NCI-H748 (cell line): ENCODE measurements around the gene PHKG2.
A peak's percentile ranks its signal among the peaks of the same experiment; 100 is the strongest.
"Not testable (repeated sequence)": the region's sequence is repeated elsewhere in the genome, so short reads cannot be mapped to it uniquely, and the experiment has no call there.

Experiments
- DNase-seq: peaks from one replicate; lab custom pipeline; 2025; ENCODE audit not compliant: unreplicated experiment; lab: John Stamatoyannopoulos, UW

Gene PHKG2, protein sequence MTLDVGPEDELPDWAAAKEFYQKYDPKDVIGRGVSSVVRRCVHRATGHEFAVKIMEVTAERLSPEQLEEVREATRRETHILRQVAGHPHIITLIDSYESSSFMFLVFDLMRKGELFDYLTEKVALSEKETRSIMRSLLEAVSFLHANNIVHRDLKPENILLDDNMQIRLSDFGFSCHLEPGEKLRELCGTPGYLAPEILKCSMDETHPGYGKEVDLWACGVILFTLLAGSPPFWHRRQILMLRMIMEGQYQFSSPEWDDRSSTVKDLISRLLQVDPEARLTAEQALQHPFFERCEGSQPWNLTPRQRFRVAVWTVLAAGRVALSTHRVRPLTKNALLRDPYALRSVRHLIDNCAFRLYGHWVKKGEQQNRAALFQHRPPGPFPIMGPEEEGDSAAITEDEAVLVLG

GRCh38 chr16:30747799-30748633 lies at the start of gene PHKG2:
PHKG2 (plus strand) TSS chr16:30748425; CDS start chr16:30748821, 396 bp downstream.
- peak; percentile 98 for DNase-seq

- DNase-seq = peak; percentile 80
Observed at GRCh38 chr16:30698816-30699614, 49.2 kb upstream of the PHKG2 start, which contains the start of gene SRCAP. SRCAP (plus strand) TSS chr16:30699171; CDS start chr16:30700825, 1,654 bp downstream.

- no peak for DNase-seq
Observed at GRCh38 chr16:30699615-30700099, 48.6 kb upstream of the PHKG2 start.

DNA sequence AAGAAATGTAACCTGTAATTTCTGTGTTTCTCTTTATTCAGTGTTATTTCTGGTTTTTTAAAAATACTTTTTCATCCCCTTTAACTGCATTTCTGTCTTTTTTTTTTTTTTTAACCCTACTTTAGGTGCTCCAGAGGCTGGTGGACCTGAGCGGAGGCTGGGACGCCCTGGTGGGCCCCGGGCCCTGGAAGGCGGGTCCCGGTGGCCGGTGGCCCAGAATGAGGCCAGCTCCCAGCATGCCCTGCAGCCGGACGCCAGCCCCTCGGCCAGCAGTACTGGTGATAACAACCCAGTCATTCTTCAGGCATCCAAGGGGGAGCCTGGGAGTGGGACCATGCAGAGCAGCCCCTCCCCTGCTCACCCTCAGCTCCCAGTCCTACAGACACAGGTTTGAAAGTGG lies 47.7 kb upstream of the PHKG2 start:
- DNase-seq = no peak

GRCh38 chr16:30700971-30701370 lies 47.3 kb upstream of the PHKG2 start:
- no peak for DNase-seq

DNA sequence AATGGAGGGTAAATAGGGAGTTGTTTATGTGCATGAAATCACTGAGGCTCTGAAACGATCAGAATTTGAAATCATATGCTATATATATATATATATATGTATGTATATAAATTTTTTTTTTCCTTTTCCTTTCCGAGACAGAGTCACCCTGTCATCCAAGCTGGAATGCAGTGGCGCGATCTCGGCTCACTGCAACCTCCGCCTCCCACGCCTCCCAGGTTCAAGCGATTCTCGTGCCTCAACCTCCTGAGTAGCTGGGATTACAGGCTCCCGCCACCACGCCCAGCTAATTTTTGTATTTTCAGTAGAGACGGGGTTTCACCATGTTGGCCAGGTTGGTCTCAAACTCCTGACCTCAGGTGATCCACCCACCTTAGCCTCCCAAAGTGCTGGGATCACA lies 45.2 kb upstream of the PHKG2 start:
- DNase-seq = not testable (repeated sequence)

DNA sequence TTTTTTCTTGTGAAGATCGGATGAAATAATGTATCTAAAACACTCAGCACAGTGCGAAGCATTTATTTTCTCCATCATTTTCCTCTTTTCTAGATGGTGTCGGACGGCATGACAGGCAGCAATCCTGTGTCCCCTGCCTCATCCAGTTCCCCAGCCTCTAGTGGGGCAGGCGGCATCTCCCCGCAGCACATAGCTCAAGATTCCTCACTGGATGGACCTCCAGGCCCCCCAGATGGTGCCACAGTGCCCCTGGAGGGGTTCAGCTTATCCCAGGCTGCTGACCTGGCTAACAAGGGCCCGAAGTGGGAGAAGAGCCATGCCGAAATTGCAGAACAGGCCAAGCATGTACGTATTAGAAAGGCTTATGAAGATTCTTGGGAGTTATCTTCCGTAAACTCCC lies 44.3 kb upstream of the PHKG2 start:
- DNase-seq = no peak

DNA sequence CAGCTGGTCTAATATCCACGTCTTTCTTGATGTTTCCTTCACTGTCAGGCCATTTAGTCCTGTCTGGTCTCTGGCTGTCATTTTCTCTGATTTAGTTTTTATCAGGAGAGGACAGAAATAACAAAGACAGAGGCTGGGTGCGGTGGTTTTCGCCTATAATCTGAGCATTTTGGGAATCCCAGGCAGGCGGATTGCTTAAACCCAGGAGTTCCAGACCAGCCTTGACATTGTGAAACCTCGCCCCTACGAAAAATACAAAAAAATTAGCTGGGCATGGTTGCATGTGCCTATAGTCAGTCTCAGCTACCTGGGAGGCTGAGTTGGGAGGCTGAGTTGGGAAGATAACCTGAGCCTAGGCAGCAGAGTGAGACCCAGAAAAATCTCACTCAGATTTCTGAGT lies 42.2 kb upstream of the PHKG2 start:
- DNase-seq = no peak

- no peak for DNase-seq
Observed at GRCh38 chr16:30710971-30711370, 37.3 kb upstream of the PHKG2 start.

- no peak for DNase-seq
Observed at GRCh38 chr16:30711712-30712111, 36.5 kb upstream of the PHKG2 start.

DNA sequence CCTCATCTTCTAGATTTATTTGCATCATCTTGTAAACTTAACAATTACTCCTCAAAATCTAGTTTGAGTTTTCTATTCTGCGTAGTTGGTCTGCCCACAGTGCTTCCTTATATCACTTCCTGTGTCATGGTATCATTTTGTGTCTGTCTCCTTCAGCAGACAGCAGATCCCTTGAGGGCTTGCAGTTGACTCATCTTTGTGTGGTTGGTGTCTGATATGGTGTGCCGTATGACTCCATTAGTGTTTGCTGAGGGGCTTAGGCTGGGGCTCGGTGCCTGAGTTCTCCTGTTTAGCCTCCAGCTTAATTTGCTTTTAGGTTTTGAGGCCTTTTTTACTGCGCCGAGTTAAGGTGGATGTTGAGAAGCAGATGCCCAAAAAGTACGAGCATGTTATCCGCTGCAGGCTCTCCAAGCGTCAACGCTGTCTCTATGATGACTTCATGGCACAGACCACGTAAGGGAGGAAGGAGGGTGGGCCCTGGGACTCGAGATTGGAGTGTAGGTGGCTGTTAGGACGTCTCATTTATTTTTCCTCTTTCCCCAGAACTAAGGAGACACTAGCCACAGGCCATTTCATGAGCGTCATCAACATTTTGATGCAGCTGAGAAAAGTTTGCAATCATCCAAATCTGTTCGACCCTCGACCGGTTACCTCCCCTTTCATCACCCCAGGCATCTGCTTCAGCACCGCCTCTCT lies 32.3 kb upstream of the PHKG2 start:
- no peak for DNase-seq

- no peak for DNase-seq
Observed at GRCh38 chr16:30720086-30720485, 28.1 kb upstream of the PHKG2 start.

GRCh38 chr16:30720694-30721093 lies 27.5 kb upstream of the PHKG2 start:
- DNase-seq = no peak

DNA sequence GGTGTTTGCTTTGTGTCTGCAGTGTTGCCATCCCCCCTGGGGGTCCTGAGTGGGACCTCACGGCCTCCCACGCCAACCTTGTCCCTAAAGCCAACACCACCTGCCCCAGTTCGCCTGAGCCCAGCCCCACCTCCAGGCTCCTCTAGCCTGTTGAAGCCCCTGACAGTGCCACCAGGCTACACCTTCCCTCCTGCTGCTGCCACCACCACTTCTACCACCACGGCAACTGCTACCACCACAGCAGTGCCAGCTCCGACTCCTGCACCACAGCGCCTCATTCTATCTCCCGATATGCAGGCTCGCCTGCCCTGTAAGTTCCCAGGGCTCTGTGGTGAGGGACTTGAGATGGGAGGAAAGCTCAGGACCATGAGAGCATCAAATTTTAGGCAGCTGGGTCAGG lies 27.1 kb upstream of the PHKG2 start:
- DNase-seq = no peak

- no peak for DNase-seq
Observed at GRCh38 chr16:30721606-30722005, 26.6 kb upstream of the PHKG2 start.

GRCh38 chr16:30722443-30722842 lies 25.8 kb upstream of the PHKG2 start:
- no peak for DNase-seq

GRCh38 chr16:30722916-30723315 lies 25.3 kb upstream of the PHKG2 start:
- DNase-seq = no peak

- no peak for DNase-seq
Observed at GRCh38 chr16:30723725-30724355, 24.4 kb upstream of the PHKG2 start.

- no peak for DNase-seq
Observed at GRCh38 chr16:30724641-30725417, 23.4 kb upstream of the PHKG2 start.
